ENCODE results near the gene RNF103. TPM values are rescaled to one million over a fixed set of nuclear protein-coding genes. Genes with fewer than 3 reads are reported as not detected.

The RNF103 gene
- total and polyA plus RNA-seq, 2 of the 8 experiments (the other 6 are each of a cell fraction or from before 2014, with no cell fraction given), result 3.3 to 7.4 TPM

- Histone ChIP-seq H2BK15ac (ENCODE audit: low read length) (no peak overlapping the region), H3K56ac (replicated peaks; ENCODE audit: insufficient read length, low read depth, low read length) (no peak overlapping the region), H3K23ac (ENCODE audit: insufficient read length) (no peak overlapping the region), H3K79me2 (ENCODE audit: control insufficient read depth in 1 of 2, insufficient read depth in 2 of 2, low read length in 2 of 2) (peaks cover 0 to 68% of the 10 kb centered on the region in 2 experiments; a peak in 2 of 4 replicates), H3K27ac (ENCODE audit: low read depth, low read length) (no peak overlapping the region), H2BK120ac (replicated peaks; ENCODE audit: low read depth, low read length) (no peak overlapping the region), H3K4me3 (ENCODE audit: extremely low read depth in 1 of 4, insufficient read depth in 2 of 4, low read depth in 3 of 4, low read length in 4 of 4) (no peak overlapping the region), H2BK12ac (ENCODE audit: low read depth, low read length) (no peak overlapping the region), H2AFZ (ENCODE audit: low read length) (no peak overlapping the region), H2BK5ac (ENCODE audit: low read depth, low read length) (no peak overlapping the region), H2AK5ac (ENCODE audit: low read depth, low read length) (no peak overlapping the region), H3K18ac (ENCODE audit: extremely low read depth, low read length) (no peak overlapping the region), H3K27me3 (replicated peaks in 1 of 4; ENCODE audit: control insufficient read depth in 3 of 4, extremely low read depth in 1 of 4, insufficient read depth in 3 of 4, low read length in 3 of 4) (no peaks in the 10 kb centered on the region), H4K91ac (replicated peaks; ENCODE audit: insufficient read length, low read length) (no peak overlapping the region), H3K4me2 (ENCODE audit: insufficient read depth in 1 of 2, low read depth in 2 of 2, low read length in 2 of 2) (no peak overlapping the region), H3K4ac (replicated peaks; ENCODE audit: insufficient read length, low read depth, low read length) (no peak overlapping the region), H4K20me1 (replicated peaks in 1 of 2; ENCODE audit: control insufficient read depth in 1 of 2, insufficient read depth in 2 of 2, low read length in 2 of 2) (no peaks in the 10 kb centered on the region), H3K14ac (ENCODE audit: insufficient read length) (no peak overlapping the region), H3K36me3 (ENCODE audit: control insufficient read depth in 2 of 4, insufficient read depth in 4 of 4, low read length in 3 of 4) (no peaks in the 10 kb centered on the region), H3K9ac (replicated peaks in 1 of 4; ENCODE audit: extremely low read depth in 1 of 4, low read depth in 3 of 4, low read length in 3 of 4) (no peak overlapping the region), H3K23me2 (ENCODE audit: low read depth, low read length) (no peaks in the 10 kb centered on the region), H4K5ac (ENCODE audit: insufficient read length, low read depth, low read length) (no peak overlapping the region), H3K79me1 (ENCODE audit: low read depth, low read length) (peaks cover 8% of the 10 kb centered on the region), H2BK20ac (ENCODE audit: low read length) (no peak overlapping the region), H3K4me1 (replicated peaks in 1 of 4; ENCODE audit: control insufficient read depth in 3 of 4, insufficient read depth in 4 of 4, low read length in 3 of 4) (peaks cover 0 to 3% (median 0%) of the 10 kb centered on the region in 4 experiments; a peak in 1 of 7 replicates), H4K8ac (ENCODE audit: extremely low read depth, insufficient read depth, low read length) (no peak overlapping the region), H3K9me3 (ENCODE audit: insufficient read depth in 2 of 2, low read depth in 1 of 2, low read length in 1 of 2) (no peaks in the 10 kb centered on the region)
- FAIRE-seq (no peak), DNase-seq (ENCODE audit: low read depth in 1 of 2, low spot score in 2 of 2) (peak in 1 of 2 experiments; percentile 10)
- CTCF ChIA-PET (ENCODE audit: partially characterized antibody), result interaction anchor here (0.5 kb wide), 1 partner anchor 27 kb away, joined by 3 read pairs; no protein-coding TSS in a partner anchor
- TF ChIP-seq SUZ12 (IDR thresholded peaks at IDR 0.05; ENCODE audit: low read length) (no peak), RFX5 (IDR thresholded peaks at IDR 0.05; ENCODE audit: borderline replicate concordance, low read depth, low read length) (no peak), TEAD4 (IDR thresholded peaks at IDR 0.05; ENCODE audit: low read depth, low read length) (no peak), TAF7 (optimal IDR thresholded peaks at IDR 0.05; ENCODE audit: borderline replicate concordance, low read depth, low read length) (no peak), TAF1 (IDR thresholded peaks at IDR 0.05; ENCODE audit: low read depth, low read length) (no peak), EZH2 (IDR thresholded peaks at IDR 0.05; ENCODE audit: low read depth, low read length, severe bottlenecking) (no peak), RBBP5 (IDR thresholded peaks at IDR 0.05; ENCODE audit: borderline replicate concordance, low read depth, low read length) (no peak), EP300 (IDR thresholded peaks at IDR 0.05; ENCODE audit: borderline replicate concordance in 1 of 2, low read depth in 2 of 2, low read length in 2 of 2) (no peak)
- POLR2A ChIA-PET (ENCODE audit: partially characterized antibody), result no interaction called here
- 91% methylated on average over 16 of the region's 16 CpGs; no CpG with 5 or more reads in 1 of the 2 experiments for WGBS, 2 experiments (ENCODE audit: extremely low coverage in 1 of 2, insufficient coverage in 1 of 2, insufficient read length in 1 of 2, insufficient replicate concordance in 2 of 2, low coverage in 1 of 2, low lambda C conversion rate in 2 of 2, missing lambda C conversion rate in 1 of 2)
Measured at GRCh38 chr2:86556508-86556907, 67.2 kb downstream of the RNF103 start.

Data from H1 (cell line).